ENCODE results near the gene CHAMP1.

CHAMP1 gene, protein sequence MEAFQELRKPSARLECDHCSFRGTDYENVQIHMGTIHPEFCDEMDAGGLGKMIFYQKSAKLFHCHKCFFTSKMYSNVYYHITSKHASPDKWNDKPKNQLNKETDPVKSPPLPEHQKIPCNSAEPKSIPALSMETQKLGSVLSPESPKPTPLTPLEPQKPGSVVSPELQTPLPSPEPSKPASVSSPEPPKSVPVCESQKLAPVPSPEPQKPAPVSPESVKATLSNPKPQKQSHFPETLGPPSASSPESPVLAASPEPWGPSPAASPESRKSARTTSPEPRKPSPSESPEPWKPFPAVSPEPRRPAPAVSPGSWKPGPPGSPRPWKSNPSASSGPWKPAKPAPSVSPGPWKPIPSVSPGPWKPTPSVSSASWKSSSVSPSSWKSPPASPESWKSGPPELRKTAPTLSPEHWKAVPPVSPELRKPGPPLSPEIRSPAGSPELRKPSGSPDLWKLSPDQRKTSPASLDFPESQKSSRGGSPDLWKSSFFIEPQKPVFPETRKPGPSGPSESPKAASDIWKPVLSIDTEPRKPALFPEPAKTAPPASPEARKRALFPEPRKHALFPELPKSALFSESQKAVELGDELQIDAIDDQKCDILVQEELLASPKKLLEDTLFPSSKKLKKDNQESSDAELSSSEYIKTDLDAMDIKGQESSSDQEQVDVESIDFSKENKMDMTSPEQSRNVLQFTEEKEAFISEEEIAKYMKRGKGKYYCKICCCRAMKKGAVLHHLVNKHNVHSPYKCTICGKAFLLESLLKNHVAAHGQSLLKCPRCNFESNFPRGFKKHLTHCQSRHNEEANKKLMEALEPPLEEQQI

GRCh38 chr13:114314074-114314912 lies at the start of gene CHAMP1:
CHAMP1 (plus strand) TSS chr13:114314503; CDS start chr13:114323843, 9,340 bp downstream.
- no peaks in the 10 kb centered on the region for H3K9me3 Mint-ChIP-seq
- H3K4me1 Mint-ChIP-seq (ENCODE audit: low read depth), result peaks cover 38% of the 10 kb centered on the region
- peak within 1 kb of the TSS; percentile 91 for H3K27ac Mint-ChIP-seq
- H3K36me3 Mint-ChIP-seq (ENCODE audit: low read depth), result peaks cover 10% of the 10 kb centered on the region
- peak within 1 kb of the TSS; percentile 94 for H3K4me3 Mint-ChIP-seq
- no peaks in the 10 kb centered on the region for H3K27me3 Mint-ChIP-seq (ENCODE audit: low read depth)

DNA sequence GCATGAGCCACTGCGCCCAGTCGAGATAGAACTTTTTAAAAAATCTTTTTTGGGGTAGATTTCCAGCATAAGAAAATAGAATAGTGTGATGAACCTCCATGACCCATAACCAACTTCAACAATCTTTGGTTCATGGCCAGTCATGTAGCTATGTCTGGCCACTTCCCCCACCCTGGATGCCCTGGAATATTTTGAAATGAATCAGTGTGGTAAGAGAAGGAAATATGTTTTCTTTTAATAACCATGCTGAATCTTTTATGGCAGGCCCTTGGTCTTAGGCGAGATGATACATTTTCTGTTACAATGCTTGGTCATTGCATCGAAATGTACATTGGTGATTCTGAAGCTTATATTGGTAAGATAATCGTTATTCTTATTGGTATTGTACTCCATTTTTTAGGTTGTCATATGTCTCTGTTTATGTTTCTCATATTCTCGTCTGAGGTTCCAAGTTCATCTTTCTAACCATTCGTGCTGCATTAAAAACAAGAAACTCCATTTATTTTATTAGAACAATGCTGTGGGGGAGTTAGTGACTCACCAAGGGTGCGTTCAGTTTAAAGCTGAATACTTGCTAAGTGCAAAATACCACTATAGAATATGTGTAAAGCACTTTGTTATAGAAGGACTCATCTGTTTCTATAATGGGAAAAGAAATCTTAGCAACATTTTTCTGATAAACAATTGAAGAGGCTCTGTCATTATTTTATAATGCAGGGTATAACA lies 49.3 kb upstream of the CHAMP1 start:
- H3K36me3 Mint-ChIP-seq (ENCODE audit: low read depth), result peaks cover 67% of the 10 kb centered on the region
- H3K27ac Mint-ChIP-seq, result no peak overlapping the region
- peaks cover 36% of the 10 kb centered on the region for H3K4me1 Mint-ChIP-seq (ENCODE audit: low read depth)
- no peaks in the 10 kb centered on the region for H3K27me3 Mint-ChIP-seq (ENCODE audit: low read depth)
- H3K4me3 Mint-ChIP-seq, result no peak overlapping the region
- no peaks in the 10 kb centered on the region for H3K9me3 Mint-ChIP-seq

DNA sequence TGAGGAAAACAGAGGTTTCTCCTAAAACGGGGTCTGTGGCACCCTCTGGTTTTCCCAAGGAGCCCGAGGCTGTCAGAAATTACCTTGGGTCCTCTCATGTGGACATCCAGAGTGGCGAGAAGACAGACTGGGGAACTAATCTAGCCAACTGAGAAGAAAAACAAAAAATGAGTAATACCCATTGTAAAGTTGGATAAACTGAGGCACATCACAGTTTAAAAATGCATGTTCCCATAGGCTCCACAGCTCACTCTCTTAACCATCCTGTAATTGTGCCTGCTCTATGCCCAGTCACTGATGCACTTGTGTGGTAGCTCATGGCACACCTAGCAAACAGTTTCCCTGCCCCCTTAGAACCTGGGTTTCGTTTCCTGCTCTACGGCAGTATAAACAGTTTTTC lies 48.1 kb upstream of the CHAMP1 start:
- H3K4me1 Mint-ChIP-seq (ENCODE audit: low read depth), result peaks cover 29% of the 10 kb centered on the region
- no peak overlapping the region for H3K27ac Mint-ChIP-seq
- no peak overlapping the region for H3K4me3 Mint-ChIP-seq

DNA sequence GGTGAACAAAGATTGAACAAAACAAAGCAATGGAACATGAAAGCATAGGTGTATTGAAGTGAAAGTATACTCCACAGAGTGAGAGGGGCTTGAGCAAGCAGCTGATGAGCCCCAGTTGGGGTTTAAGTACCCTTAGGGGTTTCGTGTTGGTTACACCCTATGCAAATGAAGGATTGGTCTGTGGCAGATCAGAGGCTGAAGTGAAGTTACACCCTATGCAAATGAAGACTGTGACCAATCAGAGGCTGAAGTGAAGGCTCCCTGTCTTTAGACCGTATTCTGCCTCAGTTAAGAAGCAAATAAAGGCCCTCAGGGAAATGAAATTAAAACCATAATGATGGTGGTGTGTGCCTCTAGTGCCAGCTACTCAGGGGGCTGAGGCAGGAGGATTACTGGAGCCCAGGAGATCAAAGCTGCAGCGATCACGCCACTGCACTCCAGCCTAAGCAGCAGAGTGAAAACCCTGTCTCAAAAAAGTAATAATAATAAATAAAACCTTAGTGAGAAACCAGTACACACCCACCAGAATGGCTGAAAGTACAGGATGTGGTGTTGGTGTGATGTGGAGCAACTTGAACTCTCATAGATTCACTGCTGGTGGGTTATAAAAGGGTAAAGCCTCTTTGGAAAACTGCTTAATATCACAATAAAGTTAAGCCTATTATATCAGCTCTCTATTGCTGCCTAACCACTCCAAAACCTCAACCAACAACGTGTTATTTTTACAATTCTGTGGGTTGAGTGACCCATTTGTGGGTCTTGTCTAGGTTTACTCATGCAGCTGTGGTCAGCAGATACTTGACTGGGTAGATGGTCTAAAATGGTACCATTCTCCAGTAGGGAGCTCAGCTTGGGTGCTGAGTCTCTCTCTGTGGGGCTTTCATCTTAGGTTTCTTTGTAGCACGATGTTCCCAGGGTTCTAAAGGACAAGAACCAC lies 45.7 kb upstream of the CHAMP1 start:
- Mint-ChIP-seq H3K27ac (peak overlapping the region; percentile 20), H3K27me3 (ENCODE audit: low read depth) (no peaks in the 10 kb centered on the region), H3K4me1 (ENCODE audit: low read depth) (peaks cover 17% of the 10 kb centered on the region), H3K4me3 (no peak overlapping the region), H3K36me3 (ENCODE audit: low read depth) (peaks cover 59% of the 10 kb centered on the region), H3K9me3 (no peaks in the 10 kb centered on the region)

More for the DNA sequence above, 48.1 kb upstream of the CHAMP1 start:
- no peaks in the 10 kb centered on the region for H3K9me3 Mint-ChIP-seq
- H3K36me3 Mint-ChIP-seq (ENCODE audit: low read depth), result peaks cover 62% of the 10 kb centered on the region
- no peaks in the 10 kb centered on the region for H3K27me3 Mint-ChIP-seq (ENCODE audit: low read depth)

DNA sequence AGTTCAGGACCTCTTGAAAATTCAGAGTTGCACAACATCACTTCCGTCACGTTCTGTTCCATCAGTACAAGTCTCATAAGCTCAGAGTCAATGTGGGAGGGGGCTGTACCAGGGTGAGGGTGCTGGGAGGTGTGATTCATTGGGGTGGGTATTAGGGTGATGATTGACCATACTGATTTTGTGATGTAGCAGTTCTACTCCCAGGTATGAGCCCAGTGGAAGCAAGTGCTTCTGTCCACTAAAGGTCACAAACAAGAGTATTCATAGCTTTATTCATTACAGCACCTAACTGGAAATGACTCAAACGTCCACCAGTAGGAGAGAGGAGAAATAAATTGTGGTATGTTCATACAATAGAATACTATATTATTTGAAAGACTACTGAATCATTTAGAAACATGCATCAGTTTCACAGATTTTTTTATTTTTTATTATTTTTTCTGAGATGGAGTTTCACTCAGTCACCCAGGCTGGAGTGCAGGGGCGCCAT lies 45.0 kb upstream of the CHAMP1 start:
- no peaks in the 10 kb centered on the region for H3K9me3 Mint-ChIP-seq
- H3K4me1 Mint-ChIP-seq (ENCODE audit: low read depth), result peaks cover 17% of the 10 kb centered on the region
- H3K4me3 Mint-ChIP-seq, result no peak overlapping the region
- peaks cover 58% of the 10 kb centered on the region for H3K36me3 Mint-ChIP-seq (ENCODE audit: low read depth)
- no peak overlapping the region for H3K27ac Mint-ChIP-seq
- H3K27me3 Mint-ChIP-seq (ENCODE audit: low read depth), result no peaks in the 10 kb centered on the region

GRCh38 chr13:114272977-114273376 lies 41.3 kb upstream of the CHAMP1 start:
- no peak overlapping the region for H3K4me3 Mint-ChIP-seq
- H3K9me3 Mint-ChIP-seq, result no peaks in the 10 kb centered on the region
- H3K36me3 Mint-ChIP-seq (ENCODE audit: low read depth), result peaks cover 53% of the 10 kb centered on the region
- peaks cover 19% of the 10 kb centered on the region for H3K4me1 Mint-ChIP-seq (ENCODE audit: low read depth)
- no peaks in the 10 kb centered on the region for H3K27me3 Mint-ChIP-seq (ENCODE audit: low read depth)
- no peak overlapping the region for H3K27ac Mint-ChIP-seq

DNA sequence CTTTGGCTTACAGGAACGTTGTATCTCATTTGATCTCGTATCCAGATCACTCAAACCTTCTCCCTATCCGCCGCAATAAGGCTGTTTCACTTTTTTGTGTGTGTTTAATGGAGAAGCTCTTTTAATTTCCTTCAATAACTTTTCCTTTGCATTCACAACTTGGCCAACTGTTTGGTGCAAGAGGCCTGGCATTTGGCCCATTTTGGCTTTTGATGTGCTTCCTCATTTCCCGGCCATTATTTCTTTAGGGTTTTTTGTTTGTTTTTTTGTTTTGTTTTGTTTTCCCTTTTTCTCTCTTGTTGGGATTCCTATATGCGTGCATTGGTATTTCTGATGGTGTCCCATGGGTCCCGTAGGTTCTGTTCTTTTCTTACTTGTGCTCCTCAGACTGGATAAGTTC lies 39.0 kb upstream of the CHAMP1 start:
- Mint-ChIP-seq H3K9me3 (no peaks in the 10 kb centered on the region), H3K27ac (no peak overlapping the region), H3K36me3 (ENCODE audit: low read depth) (peaks cover 38% of the 10 kb centered on the region), H3K27me3 (ENCODE audit: low read depth) (no peaks in the 10 kb centered on the region), H3K4me3 (no peak overlapping the region), H3K4me1 (ENCODE audit: low read depth) (peaks cover 18% of the 10 kb centered on the region)

DNA sequence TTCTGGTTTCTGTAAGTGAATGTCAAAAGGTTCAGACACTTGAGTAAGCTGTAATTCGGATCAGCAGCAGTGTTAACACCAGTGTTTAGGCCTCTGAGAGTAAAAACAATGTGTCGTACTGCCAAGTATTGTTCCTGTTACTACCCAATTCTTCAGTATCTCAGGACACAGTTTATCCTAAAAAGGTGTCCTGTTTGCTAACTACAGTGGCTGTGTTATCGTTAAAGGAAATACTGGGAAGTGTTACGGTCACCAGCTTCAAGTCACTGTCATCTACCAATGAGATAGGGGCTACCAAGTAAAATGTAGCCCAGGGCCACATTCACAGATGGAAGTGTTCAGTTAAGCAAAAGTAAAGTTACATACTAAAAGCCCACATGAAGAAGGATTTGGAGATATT lies 35.2 kb upstream of the CHAMP1 start:
- H3K27ac Mint-ChIP-seq, result peak overlapping the region; percentile 83
- peaks cover 20% of the 10 kb centered on the region for H3K36me3 Mint-ChIP-seq (ENCODE audit: low read depth)
- H3K27me3 Mint-ChIP-seq (ENCODE audit: low read depth), result no peaks in the 10 kb centered on the region
- peaks cover 33% of the 10 kb centered on the region for H3K4me1 Mint-ChIP-seq (ENCODE audit: low read depth)
- H3K9me3 Mint-ChIP-seq, result no peaks in the 10 kb centered on the region
- H3K4me3 Mint-ChIP-seq, result no peak overlapping the region

- Mint-ChIP-seq H3K4me3 (peak overlapping the region; percentile 64), H3K27ac (peak overlapping the region; percentile 83), H3K4me1 (ENCODE audit: low read depth) (peaks cover 34% of the 10 kb centered on the region), H3K9me3 (no peaks in the 10 kb centered on the region), H3K36me3 (ENCODE audit: low read depth) (peaks cover 18% of the 10 kb centered on the region), H3K27me3 (ENCODE audit: low read depth) (no peaks in the 10 kb centered on the region)
Observed at GRCh38 chr13:114279758-114280355, 34.4 kb upstream of the CHAMP1 start.

GRCh38 chr13:114281351-114282040 lies 32.8 kb upstream of the CHAMP1 start, which contains the start of gene UPF3A:
UPF3A (plus strand) TSS chr13:114281601; CDS start chr13:114281640, 39 bp downstream.
- H3K4me1 Mint-ChIP-seq (ENCODE audit: low read depth), result peaks cover 37% of the 10 kb centered on the region
- peak within 1 kb of the TSS; percentile 98 for H3K27ac Mint-ChIP-seq
- peak within 1 kb of the TSS; percentile 90 for H3K4me3 Mint-ChIP-seq
- H3K27me3 Mint-ChIP-seq (ENCODE audit: low read depth), result no peaks in the 10 kb centered on the region
- no peaks in the 10 kb centered on the region for H3K9me3 Mint-ChIP-seq
- H3K36me3 Mint-ChIP-seq (ENCODE audit: low read depth), result peaks cover 18% of the 10 kb centered on the region

- H3K4me1 Mint-ChIP-seq (ENCODE audit: low read depth), result peaks cover 38% of the 10 kb centered on the region
- H3K27me3 Mint-ChIP-seq (ENCODE audit: low read depth), result no peaks in the 10 kb centered on the region
- H3K36me3 Mint-ChIP-seq (ENCODE audit: low read depth), result peaks cover 22% of the 10 kb centered on the region
Observed at GRCh38 chr13:114282041-114282670, 32.1 kb upstream of the CHAMP1 start.

DNA sequence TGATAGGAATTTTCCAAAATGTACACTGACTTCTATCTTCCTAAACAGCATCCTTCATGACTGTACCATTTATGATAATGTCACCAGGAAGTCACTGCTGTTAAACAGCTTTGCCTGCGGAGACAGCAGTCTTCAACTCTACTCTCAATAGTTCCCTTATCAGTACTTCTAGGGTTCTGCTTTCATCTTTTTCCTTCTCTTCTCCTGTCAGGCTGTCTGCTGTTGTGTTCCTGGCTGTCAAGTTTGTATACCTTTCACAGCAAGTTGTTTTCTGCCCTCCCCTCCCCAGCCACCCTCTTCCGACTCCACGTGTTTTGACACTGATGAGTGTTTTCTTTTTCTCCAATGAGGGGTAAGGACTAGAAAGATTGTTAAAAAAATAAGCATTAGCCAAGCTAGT lies 30.7 kb upstream of the CHAMP1 start:
- Mint-ChIP-seq H3K9me3 (no peaks in the 10 kb centered on the region), H3K4me1 (ENCODE audit: low read depth) (peaks cover 38% of the 10 kb centered on the region), H3K36me3 (ENCODE audit: low read depth) (peaks cover 19% of the 10 kb centered on the region), H3K4me3 (peak overlapping the region; percentile 58), H3K27ac (peak overlapping the region; percentile 12), H3K27me3 (ENCODE audit: low read depth) (no peaks in the 10 kb centered on the region)

More at GRCh38 chr13:114282041-114282670, 32.1 kb upstream of the CHAMP1 start:
- no peaks in the 10 kb centered on the region for H3K9me3 Mint-ChIP-seq
- H3K27ac Mint-ChIP-seq, result peak overlapping the region; percentile 87
- peak overlapping the region; percentile 89 for H3K4me3 Mint-ChIP-seq
